Activated T-helper 9 cell treated with anti-CD3 and anti-CD28 coated beads, Interleukin-2, amount 50 U/mL, for 16 hours (primary cell): ENCODE data around the gene BEND7.
"Not testable (repeated sequence)": the region's sequence is repeated elsewhere in the genome, so short reads cannot be mapped to it uniquely, and the experiment has no call there.

ENCODE experiments used
- DNase-seq: peaks from one replicate; pipeline ENCODE4 v3.0.0-alpha.2; 2020; ENCODE audit warnings: low read depth

BEND7 gene

GRCh38 chr10:13481690-13482089 is 47.1 kb downstream of the BEND7 start:
- no peak for DNase-seq

GRCh38 chr10:13475124-13475523 is 53.7 kb downstream of the BEND7 start:
- DNase-seq, result no peak

GRCh38 chr10:13473986-13474385 is 54.8 kb downstream of the BEND7 start:
- DNase-seq, result no peak

GRCh38 chr10:13472359-13472758 is 56.5 kb downstream of the BEND7 start:
- DNase-seq, result no peak

GRCh38 chr10:13470270-13470669 is 58.5 kb downstream of the BEND7 start:
- no peak for DNase-seq

GRCh38 chr10:13462551-13462950 is 66.3 kb downstream of the BEND7 start:
- DNase-seq, result no peak

GRCh38 chr10:13458687-13459012 is 70.2 kb downstream of the BEND7 start:
- no peak for DNase-seq

- no peak for DNase-seq
Measured at GRCh38 chr10:13457958-13458686, 70.7 kb downstream of the BEND7 start.

GRCh38 chr10:13453896-13454295 is 74.9 kb downstream of the BEND7 start:
- no peak for DNase-seq

- DNase-seq, result no peak
Measured at GRCh38 chr10:13450069-13450468, 78.7 kb downstream of the BEND7 start.

- DNase-seq, result no peak
Measured at GRCh38 chr10:13449296-13449695, 79.5 kb downstream of the BEND7 start.

GRCh38 chr10:13448216-13448615 is 80.6 kb downstream of the BEND7 start:
- no peak for DNase-seq

GRCh38 chr10:13445656-13446400 is 83.0 kb downstream of the BEND7 start:
- DNase-seq, result no peak

GRCh38 chr10:13441476-13441875 is 87.3 kb downstream of the BEND7 start:
- DNase-seq, result no peak

GRCh38 chr10:13440185-13441061 is 88.4 kb downstream of the BEND7 start:
- peak; percentile 39 for DNase-seq

- DNase-seq, result no peak
Measured at GRCh38 chr10:13439313-13440184, 89.3 kb downstream of the BEND7 start.

- DNase-seq, result no peak
Measured at GRCh38 chr10:13437026-13437555, 91.7 kb downstream of the BEND7 start.

GRCh38 chr10:13427943-13428342 is 100.9 kb downstream of the BEND7 start:
- DNase-seq, result not testable (repeated sequence)

- DNase-seq, result no peak
Measured at GRCh38 chr10:13425397-13425796, 103.4 kb downstream of the BEND7 start.

GRCh38 chr10:13422800-13423199 is 106.0 kb downstream of the BEND7 start:
- no peak for DNase-seq

- DNase-seq, result no peak
Measured at GRCh38 chr10:13421382-13421917, 107.4 kb downstream of the BEND7 start.
